Measurements from ENCODE around the gene CBX1.

CBX1 gene

DNA sequence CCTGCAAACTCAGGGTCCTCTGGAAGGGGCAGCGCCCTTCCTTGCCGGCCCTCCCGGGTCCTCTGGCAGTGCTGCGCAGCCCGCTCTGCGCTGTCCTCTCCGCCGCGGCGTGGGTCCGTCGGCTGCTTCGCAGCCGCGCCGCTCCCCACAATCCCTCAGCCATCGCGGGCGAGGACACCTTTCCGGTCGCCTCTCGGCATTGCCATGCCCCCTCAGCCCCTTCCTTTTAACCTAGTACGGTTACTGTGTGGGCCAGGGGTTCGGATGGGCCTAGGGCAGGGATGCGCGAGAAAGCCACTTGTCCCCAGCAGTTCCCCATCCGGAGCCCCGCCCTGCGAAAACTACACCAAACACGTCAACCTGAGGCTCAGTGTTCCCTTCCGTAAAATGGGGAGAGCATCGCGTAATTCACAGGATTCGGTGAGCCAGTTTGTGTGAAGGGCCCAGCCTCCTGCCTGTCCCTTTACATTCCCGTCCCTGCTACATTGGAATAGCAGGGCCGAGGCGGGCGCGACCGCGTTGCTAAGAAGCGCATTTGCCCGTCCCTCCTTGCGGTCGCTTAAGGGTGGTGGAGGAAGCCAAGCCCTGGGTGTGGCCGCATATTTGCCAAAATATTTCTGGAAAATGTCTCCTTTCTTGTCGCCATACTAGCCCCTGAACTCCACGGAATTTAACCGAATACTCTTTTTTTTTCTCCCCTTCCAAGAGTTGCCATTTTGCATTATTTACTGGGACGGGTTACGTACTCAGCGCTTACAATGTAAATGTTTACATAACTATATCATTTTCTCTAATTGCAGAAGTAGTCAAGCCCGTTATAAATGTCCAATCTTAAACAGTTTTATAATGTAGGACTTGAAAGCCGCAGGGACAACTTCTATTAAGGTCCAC is 76.9 kb downstream of the CBX1 start:
- peak; percentile 47 for DNase-seq

DNA sequence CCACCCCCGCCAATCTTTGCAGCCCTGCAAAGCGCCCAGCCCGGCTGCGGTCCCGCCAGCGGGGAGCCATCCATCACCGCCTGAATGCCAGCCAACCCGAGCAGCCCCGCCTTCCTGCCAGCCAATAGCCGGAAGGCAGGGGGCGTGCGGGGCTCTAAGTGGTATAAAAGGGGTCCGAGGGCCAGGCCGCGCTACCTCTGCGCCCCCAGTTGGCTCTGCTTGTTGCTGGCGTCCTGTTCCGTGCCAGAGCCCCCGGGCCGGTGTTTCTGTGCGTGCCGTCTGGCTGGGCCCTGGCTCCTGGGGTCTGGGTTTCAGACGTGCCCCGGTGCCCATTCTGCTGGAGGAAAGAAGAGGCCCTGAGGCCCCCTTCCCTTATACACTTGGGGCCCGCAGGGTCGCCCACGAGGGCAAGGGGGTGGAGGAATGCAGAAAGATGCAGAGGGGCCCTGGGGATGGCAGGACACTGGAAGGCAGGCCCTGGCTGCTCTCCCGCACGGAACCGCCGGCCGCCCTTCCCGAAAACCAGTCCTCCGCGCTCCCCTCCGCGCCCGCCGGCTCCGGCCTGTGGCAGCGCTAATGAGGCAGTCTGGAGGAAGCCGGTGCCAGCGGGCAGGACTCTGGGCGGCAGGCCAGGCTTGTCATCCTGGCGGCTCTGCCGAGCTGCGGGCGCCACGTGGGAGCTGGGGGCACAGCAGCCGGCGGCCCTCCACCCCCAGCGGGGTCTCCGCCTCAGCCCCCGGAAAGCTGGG is 77.7 kb downstream of the CBX1 start:
- DNase-seq, result peak; percentile 66

DNA sequence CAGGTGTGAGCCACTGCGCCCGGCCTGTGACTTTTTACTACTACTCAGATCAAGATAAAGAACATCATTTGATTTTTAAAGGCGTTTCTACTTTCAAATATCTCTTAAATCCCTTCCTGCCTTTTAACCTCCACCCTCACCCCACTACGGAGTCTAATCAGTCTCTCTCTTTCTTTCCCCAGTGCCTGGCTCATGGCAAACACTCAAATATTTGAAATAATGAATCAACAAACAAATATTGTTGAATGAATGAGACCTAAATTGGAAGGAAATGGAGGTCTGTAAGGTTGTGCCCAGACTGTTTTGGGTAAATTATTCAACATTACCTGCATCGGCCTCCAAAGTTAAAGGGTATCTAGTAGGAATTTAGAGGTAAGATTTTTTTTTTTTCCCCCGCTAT is 78.4 kb downstream of the CBX1 start:
- DNase-seq, result no peak

DNA sequence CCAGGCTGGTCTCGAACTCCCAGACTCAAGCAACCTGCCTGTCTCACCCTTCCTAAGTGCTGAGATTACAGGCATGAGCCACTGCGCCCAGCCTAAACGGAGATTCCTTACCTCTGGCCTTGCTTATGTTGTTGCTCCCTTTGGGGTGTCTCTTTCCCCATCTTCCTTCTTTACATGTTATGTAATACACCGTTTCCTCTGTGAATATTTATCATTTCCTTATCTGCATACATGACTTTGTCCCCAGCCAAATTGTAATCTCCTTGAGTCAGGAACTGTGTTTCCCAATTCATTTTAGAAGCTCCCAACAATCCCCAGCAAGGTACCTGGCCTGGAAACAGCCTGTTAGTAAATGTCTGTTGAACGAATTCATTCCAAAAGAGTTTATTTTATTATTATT is 79.3 kb downstream of the CBX1 start:
- no peak for DNase-seq

Data from DMS153 (cell line).